HT-29 (cell line): ENCODE measurements around the gene PCOLCE2. TPM values are rescaled to one million over a fixed set of nuclear protein-coding genes. Genes with fewer than 3 reads are reported as not detected.

ENCODE experiments used
- DNase-seq: peaks from one replicate; pipeline ENCODE4 v3.0.0-alpha.2; 2015; ENCODE audit warnings: low spot score
- total RNA-seq: library from RNA; depleted of rRNA; stranded (reverse); fragments of >200 nt; shearing (Covaris generic); gene quantifications from 2 replicates; pipeline ENCODE4 v1.2.3, GENCODE V29; 2014; rRNA removed

PCOLCE2 gene
- 4.9 and 6.2 TPM in 2 replicates for total RNA-seq

DNA sequence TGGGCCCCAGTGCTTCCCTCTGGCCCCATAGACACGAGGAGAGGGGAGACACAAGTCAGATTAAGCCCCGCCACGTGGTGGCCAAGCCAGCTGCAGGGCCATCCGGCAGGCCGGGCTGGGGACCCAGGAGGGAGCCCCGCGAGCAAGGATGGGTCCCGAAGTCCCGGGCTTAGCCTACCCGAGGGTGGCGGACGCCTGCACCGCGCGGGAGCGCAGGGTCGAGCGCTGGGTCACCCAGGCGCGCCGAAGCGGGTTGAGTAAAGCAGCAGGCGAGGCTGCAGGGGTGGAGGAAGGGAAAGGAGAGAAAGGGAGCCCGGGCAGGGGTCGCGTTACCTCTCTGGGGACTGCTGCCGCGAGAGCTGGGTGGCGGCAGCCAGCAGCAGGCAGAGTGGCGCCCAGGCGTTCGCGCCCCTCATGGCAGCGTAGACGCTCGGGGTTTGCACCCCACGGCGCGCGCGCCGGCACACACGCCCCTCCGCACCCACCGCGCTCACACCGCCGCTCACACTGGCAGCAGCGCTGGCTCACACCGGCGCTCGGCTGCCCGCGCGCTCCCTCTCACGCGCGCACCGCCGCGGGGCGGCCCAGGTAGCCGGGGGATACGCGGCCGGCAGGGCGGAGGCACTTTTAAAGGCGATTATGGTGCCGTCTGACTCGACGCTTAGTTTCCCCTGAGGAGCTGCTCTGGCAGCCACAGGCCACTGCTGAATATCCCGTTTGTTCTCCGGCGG is at the start of gene PCOLCE2:
PCOLCE2 (minus strand) TSS at position 603 of the 731 bp plus-strand sequence; CDS start at position 416, 187 bp downstream.
- no peak for DNase-seq

- DNase-seq: no peak
These were observed 47.1 kb upstream of the PCOLCE2 start for GRCh38 chr3:142935963-142936362.

- DNase-seq: no peak
These were observed 46.0 kb upstream of the PCOLCE2 start for GRCh38 chr3:142934887-142935269.

- no peak for DNase-seq
These were observed 45.4 kb upstream of the PCOLCE2 start for GRCh38 chr3:142934128-142934886.

GRCh38 chr3:142931222-142931621 is 42.3 kb upstream of the PCOLCE2 start:
- peak; percentile 40 for DNase-seq

DNA sequence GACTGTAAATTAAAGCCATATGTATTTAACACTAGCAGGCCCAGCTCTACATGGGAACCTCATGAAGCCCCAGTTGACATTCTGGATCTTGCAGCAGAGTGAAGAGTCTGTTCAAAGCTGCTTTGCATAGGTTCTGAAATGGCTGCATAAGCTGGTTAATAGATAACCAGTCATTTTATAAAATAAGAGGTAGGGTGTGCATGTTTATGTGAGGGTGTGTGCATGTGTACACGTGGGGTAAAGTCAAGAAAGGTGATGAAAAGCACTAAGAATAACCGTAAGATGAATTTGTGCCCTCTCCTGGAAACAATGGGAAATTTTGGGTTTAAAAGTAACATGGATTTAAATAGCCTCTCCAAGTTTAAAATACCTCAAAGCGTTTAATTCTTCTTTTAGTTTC is 41.6 kb upstream of the PCOLCE2 start:
- peak; percentile 7 for DNase-seq

DNA sequence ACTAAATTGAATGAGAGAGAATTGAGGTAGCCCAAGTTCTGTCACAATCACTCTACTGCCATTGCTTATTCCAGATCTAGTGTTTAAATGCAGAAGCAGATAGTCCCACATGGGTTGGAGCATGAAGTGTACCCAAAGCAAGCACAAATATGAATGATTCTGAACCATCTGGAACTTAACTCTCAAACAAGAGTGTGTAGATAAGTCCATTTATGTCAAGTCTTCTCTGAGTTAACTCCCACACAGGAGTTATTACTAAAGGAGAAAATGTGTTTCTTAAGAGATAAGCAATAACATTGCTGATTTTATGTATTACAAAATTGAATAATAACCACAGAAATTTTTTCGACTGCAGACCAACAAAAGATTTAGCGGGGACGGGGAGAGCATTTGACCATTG is 41.0 kb upstream of the PCOLCE2 start:
- no peak for DNase-seq

DNA sequence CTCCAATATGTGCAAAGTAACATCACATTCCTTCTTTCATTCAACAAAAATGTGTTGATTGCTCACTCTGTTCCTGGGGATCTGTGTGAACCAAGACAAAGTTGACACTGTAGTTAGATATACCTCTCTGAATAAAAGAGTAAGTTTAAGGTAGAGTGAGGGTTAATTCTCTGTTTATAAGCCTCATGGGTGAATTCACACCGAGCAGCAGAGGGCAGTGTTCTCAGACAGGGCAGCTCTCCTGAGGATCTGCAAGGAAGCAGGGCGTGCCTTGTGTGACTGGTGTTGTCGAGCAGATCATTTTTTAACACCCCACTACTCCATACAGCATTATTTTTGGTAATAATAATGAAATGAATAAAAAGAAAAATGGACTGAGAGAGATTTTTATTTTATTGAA is 40.2 kb upstream of the PCOLCE2 start:
- peak; percentile 72 for DNase-seq

DNA sequence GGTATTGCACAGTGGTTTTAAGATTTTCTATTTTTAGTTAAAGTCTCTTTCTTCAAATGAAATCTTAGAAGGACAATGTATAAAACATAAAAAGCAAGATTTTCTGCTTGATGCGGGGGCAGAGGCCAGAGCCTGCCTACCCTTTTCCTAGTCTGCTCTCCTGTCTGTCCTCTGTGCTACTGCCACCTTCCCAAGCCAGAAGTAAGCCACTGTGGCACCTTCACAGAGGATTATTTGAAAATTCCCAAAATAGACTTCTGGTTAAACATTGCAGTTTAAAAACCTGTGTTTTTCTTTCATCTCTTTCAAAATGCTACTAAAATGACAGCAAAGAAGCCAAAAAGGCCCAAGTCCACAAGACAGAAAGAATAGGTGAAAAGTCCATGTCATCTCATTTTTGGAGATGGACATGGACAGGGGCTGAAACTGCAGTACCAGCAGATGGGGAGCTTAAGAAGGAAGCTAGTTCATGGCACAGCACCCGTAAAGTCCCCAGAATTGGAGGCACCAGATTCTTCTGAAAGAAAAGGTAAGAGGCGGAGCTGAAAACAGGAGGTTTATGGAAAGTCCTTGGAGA is 37.6 kb upstream of the PCOLCE2 start:
- DNase-seq: no peak

DNA sequence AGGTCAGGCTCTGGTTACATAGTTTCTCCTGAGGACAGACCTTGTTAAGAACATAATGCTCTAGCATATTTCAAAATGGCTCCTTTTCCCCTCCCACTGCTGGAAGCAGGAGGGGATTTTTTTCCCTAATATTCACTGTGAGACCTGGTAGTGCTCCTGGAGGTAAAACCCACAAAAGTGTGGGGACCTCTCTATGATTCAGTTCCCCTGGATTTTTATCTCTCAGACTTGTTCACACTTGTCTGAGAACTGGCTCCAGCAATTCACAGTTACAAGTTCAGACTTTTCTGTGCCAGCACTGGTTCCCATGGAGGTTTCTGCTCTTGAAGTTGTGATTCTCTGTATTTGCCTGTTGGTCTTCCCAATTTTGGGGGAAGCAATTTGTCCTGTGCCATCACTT is 36.3 kb upstream of the PCOLCE2 start:
- no peak for DNase-seq

DNA sequence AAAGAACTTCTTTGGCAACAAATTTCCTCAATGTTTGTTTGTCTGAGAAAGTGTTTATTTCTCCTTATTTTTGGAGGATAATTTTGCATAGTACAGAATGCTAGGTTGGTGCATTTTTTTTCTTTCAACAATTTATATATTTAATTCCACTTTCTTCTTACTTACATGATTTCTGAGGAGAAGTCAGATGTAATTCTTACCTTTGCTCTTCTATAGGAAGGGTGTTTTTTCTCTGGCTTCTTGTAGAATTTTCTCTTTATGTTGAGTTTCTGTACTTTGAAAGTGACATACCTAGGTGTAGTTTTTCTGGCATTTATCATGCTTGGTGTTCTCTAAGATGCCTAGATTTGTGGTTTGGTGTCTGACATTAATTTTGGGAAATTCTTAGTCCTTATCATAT is 34.8 kb upstream of the PCOLCE2 start:
- DNase-seq: no peak

GRCh38 chr3:142916605-142917004 is 27.7 kb upstream of the PCOLCE2 start:
- no peak for DNase-seq

DNA sequence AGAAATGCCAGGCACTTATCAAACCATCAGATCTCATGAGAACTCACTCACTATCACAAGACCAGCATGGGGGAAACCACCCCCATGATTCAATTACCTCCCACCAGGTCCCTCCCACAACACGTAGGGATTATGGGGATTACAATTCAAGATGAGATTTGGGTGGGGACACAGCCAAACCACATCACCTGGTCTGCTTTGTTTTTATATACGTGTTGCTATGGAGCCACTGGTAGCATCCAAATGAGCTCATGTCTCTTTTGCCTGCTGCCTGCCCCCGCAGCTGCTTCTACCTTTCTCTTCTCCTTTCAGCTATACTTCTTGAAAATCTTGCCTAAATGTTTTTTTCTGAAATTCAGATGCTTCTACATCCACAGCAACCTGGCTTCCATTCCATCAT is 26.8 kb upstream of the PCOLCE2 start:
- no peak for DNase-seq

GRCh38 chr3:142914286-142914811 is 25.5 kb upstream of the PCOLCE2 start:
- DNase-seq: no peak

DNA sequence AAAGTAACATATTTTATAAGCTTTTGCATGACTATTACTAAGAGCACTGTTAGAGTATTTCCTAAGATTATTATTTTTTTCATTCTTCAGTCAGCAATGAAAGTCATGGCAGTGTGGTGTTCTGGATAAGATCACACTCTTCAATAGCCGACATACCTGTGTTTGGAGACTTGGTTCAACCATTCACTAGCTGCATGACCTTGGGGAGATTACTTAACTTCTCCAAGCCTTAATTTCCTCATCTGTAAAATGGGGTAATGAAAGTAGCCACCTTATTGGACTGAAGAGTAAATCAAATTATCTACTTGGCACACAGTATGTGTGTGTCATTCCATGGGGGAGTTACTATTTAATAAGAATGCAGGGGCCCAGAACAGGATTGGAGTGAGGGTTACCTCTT is 24.5 kb upstream of the PCOLCE2 start:
- no peak for DNase-seq

DNA sequence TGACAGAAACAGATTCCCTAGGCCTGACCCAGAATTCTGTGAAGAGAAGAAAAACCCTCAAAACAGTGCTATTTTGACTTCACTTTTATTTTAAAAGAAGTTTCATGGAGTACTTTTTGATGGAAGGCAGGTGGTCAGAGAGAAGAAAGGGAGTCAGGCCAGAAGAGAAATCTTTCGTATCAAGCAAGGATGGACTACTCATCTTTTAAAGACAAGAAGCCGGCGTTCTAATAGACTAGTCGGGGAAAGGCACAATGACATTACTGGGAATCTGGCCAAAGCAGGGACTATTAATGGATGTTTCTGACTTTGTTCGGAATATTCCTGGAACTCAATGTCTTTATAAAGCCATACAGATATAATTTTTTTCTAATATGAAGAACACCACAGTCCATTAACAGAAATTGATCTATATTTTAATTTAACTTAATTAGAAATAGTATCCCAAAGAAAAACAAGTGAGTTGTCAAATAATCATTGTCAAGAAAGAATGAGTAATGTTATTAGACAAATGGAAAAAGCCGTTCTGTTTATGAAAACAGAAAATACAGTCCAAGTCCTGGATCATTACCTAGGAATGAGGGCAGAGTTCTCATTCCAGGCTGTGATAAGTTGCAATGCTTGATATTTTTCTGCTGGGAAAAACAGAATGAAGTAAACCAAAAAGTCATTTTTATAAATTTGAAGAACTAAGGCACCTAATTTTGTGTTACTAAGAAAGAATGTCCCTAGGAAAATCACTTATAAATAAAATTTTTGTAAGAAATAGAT is 23.7 kb upstream of the PCOLCE2 start:
- no peak for DNase-seq

DNA sequence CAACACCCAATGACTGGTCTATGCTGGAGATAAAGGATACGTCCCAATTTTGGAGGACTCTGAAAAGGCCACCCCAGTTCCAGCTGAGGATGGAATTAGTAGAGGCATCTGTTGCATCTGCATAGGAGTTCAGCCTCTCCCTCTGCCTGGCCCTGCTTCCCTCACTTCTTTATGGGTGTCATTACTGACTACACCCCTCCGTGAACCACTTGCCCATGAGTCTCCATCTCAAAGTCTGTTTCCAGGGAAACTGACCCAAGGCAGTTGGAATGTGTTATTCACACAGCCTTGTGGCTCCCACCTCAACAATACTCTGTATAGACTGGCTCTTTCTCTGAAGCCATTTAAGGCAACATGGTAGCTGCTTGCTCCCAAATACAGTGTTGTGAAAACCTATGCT is 21.4 kb upstream of the PCOLCE2 start:
- DNase-seq: no peak

- DNase-seq: no peak
These were observed 20.4 kb upstream of the PCOLCE2 start for GRCh38 chr3:142909282-142909681.

- DNase-seq: no peak
These were observed 19.1 kb upstream of the PCOLCE2 start for GRCh38 chr3:142907996-142908395.

DNA sequence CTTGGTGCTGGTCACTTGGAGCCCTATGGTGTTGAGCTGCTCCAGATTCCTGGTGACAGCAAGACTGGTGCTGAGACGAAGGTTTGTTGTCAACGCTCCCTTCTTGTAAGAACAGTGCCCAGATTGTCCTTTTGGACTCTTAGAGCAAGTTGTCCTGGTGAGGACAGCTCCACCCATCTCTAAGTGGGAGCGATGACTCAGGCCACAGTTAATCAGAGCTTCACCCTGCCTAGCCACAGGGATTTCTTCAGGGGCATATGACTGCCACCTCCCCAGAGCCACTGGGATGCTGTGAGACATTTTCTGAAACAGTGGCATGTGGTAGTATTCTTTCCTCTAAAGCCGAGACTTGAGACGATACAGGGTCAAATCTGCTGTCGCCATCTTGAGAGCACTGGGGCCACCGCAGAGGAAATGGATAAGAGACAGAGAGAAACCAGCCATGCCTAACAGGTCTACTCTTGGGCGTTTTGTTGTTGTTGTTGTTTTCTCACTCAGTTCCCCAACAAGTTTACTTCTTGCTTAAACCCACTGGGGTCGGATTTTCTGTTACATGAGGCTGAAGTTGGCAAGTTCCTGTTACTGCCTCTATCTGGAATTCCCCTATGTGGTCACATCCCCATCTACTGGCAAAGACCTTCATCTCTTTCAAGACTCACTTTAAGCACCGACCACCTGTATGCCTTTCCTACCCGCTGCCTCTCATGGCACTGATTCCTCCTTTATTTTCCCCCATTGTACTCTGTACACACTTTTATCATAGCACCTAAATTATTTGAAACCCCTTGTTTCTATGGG is 16.0 kb upstream of the PCOLCE2 start:
- DNase-seq: peak; percentile 92

GRCh38 chr3:142902356-142902755 is 13.5 kb upstream of the PCOLCE2 start:
- no peak for DNase-seq
